HG03439 (cell line): ENCODE results near the gene PRKAG1.

ENCODE experiments used
- ATAC-seq: cut with Tn5 transposase; IDR thresholded peaks from one replicate; pipeline ENCODE4 v1.9.1; 2021; ENCODE audit warnings: mild to moderate bottlenecking, moderate library complexity; ENCODE audit not compliant: unreplicated experiment

PRKAG1 gene

DNA sequence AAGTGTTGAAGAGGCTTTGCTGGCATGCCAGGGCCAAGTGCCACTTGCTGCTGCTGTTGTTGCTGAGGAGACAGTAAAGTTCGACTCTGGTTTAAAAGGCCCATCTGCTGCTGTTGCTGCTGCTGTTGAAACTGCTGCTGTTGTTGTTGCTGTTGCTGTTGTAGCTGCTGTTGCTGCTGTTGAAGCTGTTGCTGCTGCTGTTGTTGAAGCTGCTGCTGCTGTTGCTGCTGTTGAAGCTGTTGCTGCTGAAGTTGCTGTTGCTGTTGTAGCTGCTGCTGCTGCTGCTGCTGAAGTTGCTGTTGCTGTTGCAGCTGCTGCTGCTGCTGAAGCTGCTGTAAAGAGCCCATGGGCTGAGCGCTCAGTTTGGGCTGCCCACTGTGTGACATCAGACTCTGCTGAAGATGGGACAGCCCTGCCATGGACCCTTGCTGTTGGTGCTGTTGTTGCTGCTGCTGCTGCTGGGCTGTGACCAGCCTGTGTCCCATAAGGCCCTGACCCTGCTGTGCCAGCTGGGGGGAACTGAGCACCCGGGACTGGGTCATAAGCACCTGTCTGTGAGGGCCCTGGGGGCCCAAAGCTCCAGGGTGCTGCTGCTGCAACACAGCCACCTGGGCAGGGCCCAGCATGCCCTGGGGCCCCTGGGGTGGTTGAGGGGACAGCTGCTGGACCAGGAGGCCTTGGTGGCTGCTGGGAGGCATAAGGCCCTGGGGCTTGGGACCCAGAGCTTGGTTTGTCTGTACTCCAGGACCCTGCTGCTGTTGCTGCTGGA lies 14.3 kb upstream of the PRKAG1 start:
- ATAC-seq, result no peak

DNA sequence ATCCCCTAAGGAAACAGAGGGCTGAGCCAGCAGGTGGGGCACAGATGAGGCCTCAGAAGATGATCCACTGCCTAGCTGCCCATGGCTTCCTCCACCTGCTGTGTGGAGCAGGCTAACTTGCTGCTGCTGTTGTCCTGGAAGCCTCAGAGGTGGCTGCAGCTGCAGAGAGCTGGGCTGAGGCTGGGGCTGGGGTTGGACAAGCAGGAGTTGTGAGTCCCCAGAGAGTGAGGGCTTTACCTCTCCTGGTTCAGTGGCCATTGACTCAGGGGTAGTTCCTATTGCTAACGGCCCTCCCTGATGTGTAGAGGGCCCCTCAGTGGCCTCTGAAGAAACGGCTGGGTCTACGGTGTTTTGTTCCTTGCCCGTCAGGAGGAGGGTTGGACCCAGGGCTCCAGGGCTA lies 13.7 kb upstream of the PRKAG1 start:
- ATAC-seq, result no peak

DNA sequence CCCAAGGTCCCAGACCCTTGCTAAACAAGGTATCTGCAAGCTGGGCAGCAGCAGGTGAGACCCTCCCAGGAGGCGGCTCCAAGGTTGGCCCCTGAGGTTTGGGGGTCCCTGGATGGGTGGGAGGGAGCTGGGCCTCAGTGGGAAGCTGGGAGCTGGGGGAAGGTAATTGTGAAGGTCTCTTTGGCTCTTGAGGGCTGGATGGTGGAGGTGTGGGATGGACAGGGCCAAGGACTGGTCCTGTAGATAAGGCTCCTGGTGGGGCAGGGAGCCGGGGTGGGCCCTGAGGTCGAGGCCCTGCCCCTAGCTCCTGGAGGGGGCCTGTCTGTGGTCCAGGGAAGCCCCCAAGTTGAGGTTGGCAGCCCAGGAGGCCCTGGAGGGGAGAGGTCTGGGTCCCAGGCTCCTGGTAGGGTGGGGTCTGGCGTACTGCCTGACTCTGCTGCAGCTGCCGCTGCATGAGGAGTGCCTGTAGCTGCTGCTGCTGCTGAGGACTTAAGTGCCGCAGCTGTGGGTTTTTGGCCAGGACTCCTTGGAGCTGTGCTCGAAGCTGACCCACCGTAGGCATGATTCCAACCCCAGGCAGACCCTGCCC lies 13.1 kb upstream of the PRKAG1 start:
- no peak for ATAC-seq

GRCh38 chr12:49030714-49031572 lies 12.4 kb upstream of the PRKAG1 start:
- no peak for ATAC-seq

GRCh38 chr12:49030119-49030518 lies 11.5 kb upstream of the PRKAG1 start:
- ATAC-seq, result no peak

DNA sequence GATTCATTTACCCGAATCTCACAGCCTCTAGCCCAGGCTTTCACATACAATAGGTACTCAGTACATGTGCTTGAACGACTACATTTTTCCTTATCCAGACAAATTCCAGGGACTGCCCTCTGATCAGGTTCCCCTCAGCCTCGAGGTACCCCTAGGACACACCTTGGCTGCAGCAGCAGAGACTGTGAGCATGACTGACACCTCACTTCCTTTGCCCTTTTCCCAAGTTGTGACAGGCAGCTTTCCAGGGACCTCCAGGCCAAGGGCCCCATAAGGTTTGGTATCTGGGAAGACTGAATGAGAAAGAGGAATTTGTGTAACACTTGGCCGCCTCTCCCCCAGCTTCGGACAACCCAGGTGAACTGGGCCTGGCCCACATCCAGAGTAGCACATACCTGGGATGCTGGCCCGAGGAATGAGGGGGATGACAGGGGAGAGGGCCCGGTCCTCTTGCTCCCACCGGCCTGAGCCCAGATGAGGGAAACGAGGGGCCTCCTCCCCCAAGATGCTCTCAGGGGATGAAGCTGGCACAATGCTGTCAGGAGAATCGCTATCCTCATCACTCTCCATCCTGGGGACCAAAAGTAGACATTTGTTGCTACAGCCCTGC lies 10.2 kb upstream of the PRKAG1 start:
- ATAC-seq, result no peak

DNA sequence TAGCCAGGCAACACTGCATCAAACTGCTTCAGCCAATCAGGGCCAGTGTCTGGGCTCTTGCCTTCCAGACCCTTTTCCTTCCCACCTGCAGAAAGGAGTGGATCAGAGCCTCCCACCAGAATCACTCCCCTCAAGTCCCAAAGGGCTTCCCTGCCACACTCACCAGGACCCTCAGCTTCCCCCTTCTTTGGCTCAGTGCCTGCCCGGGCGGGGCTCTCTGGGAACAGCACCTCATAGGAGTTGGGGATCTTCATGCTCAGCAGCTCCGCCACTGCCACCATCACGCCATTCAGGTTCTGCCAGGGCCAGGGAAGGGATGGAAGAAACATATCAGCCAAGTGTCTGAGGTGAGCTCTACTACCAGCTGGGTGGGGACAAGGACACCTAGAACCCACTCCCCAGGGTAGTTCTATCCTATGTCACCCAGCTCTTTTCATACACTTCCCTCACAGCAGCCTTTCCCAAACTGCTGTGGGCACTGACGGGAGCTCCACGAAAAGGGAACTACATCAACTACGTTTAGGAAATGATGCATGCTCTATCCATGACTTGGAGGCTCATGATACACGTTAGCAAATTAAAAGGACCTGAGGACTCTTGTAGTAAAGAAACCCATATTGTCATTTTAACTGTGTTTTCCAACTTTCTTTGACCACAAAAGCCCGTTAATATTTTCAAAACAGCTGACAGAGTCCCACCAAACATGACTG lies 9.4 kb upstream of the PRKAG1 start:
- ATAC-seq, result no peak

DNA sequence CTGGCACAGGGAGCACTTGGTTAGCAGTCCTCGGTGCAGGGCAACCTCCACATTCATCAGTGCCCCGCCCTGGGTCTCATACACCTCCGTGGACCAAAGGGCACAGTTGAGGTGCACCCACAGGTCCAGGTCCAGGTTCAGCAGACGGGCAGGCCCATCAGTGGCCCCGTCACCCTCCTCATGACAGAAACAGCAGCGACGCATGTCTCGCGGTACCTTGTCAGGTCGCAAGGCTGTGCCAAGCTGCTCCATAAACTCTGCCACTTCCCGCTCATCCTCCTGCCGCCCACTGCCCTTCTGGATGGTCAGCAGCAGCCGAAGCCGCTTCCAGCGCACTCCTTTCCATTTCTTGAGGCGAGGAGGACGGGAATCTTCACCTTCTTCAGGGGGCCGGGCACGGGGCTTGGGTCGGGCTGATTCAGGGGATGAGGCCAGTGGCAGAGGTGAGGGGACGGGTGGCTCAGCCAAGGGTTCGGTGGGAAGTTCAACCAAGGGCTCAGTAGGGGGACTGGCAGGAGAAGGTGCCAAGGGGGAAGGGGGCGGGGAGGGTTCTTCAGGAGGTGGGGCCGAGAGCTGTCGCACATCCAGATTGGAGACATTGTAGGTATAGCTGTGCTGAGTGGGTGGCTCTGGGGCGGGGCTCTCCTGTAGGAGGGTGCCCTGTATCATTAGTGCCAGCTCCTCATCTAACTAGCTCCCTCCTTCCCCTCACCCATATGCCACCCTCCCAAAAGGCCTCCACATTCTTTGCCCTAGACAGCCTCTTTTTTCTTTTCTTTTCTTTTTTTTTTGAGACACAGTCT lies 8.3 kb upstream of the PRKAG1 start:
- no peak for ATAC-seq

DNA sequence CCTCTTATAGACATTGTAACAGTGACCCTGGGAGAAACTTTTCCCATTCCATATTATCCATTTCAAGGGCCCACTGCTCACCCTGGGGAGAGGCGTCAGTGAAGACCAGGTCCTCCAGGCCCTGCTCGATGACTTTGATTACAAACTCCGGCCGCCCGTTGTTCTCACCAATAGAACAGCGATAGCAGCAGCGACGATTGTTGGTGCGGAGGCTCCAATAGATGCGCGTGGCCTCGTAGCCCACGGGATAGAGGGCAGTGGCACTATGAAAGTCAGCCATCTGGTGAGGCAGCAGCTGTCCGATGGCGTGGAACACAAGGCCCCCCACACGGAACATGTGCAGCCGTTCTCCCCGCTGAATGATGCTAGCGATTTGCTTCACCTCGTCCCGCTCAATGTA lies 7.5 kb upstream of the PRKAG1 start:
- ATAC-seq, result no peak

GRCh38 chr12:49025463-49025862 lies 6.9 kb upstream of the PRKAG1 start:
- ATAC-seq, result no peak

- ATAC-seq, result no peak
Observed at GRCh38 chr12:49024543-49024942, 6.0 kb upstream of the PRKAG1 start.

DNA sequence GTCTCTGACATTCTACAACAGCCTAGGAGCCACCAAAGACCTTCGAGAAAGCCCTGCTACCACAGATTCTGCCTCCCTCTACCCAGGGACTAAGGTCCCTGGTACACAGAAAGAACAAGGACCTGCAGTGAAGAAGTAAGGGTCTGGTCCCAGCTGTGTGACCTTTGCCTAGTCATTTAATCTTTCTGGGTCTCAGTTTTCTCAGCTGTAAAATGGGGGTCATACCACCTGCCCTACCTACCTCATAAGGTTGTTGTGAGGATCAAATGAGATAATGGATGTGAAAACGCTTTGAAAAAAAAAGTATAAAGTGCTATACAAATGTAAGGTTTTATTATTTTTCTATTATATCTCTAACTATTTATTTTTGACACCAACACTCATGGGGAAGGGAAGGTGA lies 5.2 kb upstream of the PRKAG1 start:
- no peak for ATAC-seq

DNA sequence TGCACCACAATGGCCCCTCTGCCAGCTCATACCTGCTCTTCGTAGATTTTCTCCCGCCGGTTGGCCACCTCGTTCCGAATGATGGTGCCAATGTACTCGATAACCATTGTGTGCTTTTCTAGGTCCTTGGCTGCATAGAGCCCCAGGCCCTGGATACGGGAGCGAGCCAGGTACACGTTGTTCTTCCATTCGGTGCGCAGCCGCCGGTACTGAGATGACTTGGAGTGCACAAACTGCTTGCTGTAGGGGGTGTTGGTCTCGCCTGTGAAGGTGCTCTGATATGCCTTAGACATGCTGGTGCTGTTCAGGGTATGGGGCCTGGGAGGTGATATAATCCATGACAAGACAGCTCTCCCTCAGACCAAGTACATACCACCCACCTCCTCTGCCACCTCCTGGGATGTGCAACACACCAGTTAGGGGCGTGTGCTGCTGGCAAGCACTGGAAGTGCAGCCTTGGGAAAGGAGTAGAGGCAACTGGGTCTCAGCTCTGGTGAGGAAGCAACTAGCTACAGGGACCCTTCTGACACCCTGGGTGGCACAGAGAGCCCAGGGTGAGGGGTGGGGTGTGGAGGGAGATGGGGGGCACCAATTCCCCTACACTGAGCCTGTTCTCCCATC lies 4.1 kb upstream of the PRKAG1 start:
- no peak for ATAC-seq

GRCh38 chr12:49021292-49021915 lies 2.8 kb upstream of the PRKAG1 start:
- no peak for ATAC-seq

DNA sequence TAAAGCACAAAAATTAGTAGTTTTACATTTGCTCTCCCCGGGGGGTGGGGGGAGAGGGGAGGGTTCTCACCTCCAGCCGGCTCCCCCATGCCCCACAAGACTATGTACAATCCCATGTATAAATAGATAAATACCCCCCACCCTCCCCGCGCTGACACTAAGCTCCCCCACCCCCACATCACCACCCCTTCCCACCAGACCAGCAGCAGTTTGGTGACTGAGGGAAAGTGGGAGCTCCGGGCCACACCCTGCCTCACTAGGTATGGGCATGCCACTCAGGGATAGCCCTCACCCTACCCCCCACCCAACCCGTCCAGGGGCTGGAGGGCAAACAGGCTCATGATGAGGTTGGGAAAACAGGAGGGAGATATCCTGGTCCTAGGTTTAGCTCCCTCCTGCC lies 1.9 kb upstream of the PRKAG1 start:
- no peak for ATAC-seq

- ATAC-seq, result no peak
Observed at GRCh38 chr12:49019443-49020324, 1.1 kb upstream of the PRKAG1 start.

- ATAC-seq, result no peak
Observed at GRCh38 chr12:49019120-49019430, 499 bp upstream of the PRKAG1 start.

- peak; percentile 12 for ATAC-seq
Observed at GRCh38 chr12:49017891-49018260, 700 bp downstream of the PRKAG1 start.
